Measurements from ENCODE around the gene CAPN12.

CAPN12 gene

GRCh38 chr19:38725469-38726283 lies 18.6 kb downstream of the CAPN12 start:
- DNase-seq (ENCODE audit: low read depth), result no peak

DNA sequence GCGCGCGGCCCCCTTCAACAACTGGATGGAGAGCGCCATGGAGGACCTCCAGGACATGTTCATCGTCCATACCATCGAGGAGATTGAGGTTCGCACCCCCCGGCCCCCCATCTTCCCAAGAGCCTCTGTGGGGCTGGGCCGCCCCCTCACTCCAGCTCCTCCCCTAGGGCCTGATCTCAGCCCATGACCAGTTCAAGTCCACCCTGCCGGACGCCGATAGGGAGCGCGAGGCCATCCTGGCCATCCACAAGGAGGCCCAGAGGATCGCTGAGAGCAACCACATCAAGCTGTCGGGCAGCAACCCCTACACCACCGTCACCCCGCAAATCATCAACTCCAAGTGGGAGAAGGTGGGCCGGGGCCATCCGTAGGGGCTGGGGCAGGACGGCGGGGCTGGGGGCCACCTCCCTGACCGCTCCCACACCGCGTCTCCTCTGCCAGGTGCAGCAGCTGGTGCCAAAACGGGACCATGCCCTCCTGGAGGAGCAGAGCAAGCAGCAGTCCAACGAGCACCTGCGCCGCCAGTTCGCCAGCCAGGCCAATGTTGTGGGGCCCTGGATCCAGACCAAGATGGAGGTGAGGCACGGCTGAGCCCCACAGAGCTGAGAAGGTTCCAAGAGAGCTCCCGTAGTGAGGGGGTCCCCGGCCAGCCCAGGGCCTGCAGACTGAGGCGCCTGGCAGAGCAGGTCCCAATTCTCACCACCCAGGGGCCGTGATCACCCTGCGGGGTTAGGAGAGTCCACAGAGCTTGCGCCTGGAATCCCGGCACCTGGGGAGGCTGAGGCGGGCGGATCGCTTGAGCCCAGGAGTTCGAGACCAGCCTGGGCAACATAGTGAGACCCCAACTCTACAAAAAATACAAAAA lies 20.1 kb downstream of the CAPN12 start:
- DNase-seq (ENCODE audit: low read depth), result no peak

DNA sequence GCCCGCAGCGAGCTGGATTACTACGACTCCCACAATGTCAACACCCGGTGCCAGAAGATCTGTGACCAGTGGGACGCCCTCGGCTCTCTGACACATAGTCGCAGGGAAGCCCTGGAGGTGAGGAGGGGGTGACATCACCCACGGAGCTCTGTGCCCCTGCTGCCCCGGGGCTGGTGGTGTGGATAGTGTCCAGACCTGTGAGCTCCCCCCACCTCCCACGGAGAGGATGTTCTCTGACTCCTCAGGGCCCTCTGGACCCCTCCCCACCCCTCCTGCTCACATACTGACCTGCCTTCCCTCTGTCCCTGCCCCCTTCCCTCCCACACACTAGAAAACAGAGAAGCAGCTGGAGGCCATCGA lies 20.7 kb downstream of the CAPN12 start:
- no peak for DNase-seq (ENCODE audit: low read depth)

DNA sequence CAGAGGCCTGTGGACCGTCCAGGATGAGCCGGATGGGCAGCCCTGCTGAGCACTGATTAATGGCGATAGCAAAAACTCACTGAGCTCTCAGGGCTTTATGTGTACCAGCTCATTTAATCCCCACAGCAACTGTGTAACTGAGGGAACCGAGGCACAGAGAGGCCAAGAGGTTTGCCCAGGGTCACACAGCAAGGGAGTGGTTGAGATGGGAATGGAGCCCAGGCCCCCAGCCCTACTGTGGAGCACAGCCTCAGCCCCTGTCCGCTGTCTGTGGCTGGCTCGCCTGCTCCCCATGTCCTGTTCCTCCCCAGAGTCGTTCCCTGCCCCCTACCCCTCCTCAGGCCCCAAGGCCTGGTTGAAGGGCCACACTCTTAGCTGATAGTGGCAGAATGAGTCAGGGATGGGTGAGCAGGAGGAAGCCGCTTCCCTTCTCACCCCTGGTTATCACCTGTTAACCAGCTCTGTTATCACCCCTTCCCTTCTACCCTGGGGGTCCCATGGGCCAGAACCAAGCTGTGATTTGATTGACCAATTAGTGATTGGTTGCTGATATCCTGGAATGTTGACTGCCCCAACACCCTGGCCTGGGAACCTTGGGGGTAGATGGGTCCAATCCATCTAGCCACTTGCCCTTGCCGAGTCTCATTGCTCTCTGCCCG lies 21.2 kb downstream of the CAPN12 start:
- DNase-seq (ENCODE audit: low read depth), result no peak

DNA sequence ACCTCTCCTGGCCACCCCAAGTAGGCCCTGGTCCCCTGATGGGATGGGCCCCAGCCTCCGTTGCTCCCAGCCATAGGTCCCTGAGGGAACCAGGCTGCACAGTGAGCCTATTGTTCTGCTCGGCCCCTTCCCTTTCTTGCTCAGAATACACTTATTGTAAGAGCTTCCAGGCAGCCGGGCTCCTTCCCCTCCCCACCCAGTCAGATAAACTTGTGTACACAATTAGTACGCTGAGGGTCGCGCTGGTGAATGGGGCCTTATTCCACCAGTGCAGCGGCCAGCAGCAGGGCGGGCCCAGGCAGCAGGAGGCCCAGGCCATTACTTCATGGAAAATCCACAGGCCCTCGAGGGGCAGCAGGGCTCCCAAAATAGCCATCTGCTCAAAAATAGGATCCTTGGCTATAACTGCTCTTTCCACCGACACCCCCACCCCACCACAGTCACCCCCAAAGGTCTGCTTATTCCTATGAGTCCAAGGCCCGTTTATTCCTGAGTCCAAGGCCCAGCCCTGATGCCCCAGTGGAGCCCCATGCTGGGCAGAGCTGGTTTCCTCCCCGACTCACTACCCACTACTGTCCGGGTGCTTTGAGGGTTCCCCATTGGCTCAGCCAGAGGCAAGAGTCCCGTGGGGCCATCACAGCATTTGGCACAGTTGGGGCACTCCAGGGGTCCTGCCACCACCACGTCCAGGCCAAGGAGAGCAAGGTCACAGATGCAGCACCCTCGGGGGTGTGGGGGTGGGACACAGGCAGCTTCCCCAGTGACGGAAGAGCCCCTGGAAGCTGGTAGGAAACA lies 22.1 kb downstream of the CAPN12 start:
- DNase-seq (ENCODE audit: low read depth), result no peak

DNA sequence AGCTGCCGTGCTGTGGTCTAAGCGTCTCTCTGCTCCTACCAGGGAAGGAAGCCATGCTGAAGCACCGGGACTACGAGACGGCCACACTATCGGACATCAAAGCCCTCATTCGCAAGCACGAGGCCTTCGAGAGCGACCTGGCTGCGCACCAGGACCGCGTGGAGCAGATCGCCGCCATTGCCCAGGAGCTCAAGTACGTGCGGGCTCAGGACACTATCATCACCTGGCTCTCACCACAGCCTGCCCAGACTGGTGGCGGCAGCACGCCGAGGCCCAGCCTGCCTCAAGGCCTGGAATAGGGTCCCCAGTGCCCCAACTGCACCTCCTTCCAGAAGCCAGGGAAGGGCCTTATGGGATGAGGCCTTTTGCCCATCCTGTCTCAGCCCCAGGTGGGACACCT lies 22.8 kb downstream of the CAPN12 start:
- DNase-seq (ENCODE audit: low read depth), result no peak

- no peak for DNase-seq (ENCODE audit: low read depth)
Measured at GRCh38 chr19:38720559-38721236, 23.6 kb downstream of the CAPN12 start.

DNA sequence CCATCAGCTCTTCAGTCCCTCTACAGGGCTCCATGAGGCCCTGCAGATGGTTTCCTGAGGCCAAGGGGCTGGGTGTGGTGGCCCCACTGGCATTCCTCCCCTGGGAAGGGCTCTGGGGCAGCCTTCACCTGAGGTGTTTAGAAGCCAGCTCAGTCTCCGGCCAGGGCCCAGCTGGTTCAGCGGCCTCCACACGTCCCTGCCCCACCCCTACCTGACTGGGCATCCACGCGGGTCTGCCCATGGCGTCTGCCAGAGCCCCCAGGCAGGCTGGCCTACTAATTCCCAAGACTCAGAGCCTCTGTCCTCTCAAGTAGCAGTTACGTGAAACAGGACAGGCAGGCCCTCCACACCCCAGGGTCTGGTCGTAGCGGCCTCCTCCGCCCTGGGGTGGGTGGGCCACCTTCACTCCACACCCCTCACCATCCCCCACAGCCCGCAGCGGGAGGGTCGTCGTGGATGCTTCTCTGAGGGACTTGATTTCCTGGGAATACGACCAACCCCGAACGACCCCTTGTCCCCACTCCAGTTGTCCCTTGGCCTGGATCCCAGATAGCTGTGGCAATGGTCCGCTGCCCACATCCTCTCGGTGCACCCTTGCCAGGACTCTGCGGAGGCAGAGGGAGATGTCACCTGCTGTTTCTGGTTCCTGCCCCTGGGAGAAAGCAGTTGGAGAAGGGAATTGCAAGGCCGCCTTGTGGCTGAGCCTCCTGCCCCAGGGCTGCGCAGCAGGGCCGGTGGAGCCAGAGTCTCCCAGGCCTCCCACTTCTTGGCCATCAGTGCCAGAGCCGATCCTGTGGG lies 24.3 kb downstream of the CAPN12 start:
- DNase-seq (ENCODE audit: low read depth), result no peak

- DNase-seq (ENCODE audit: low read depth), result no peak
Measured at GRCh38 chr19:38718747-38719543, 25.3 kb downstream of the CAPN12 start.

DNA sequence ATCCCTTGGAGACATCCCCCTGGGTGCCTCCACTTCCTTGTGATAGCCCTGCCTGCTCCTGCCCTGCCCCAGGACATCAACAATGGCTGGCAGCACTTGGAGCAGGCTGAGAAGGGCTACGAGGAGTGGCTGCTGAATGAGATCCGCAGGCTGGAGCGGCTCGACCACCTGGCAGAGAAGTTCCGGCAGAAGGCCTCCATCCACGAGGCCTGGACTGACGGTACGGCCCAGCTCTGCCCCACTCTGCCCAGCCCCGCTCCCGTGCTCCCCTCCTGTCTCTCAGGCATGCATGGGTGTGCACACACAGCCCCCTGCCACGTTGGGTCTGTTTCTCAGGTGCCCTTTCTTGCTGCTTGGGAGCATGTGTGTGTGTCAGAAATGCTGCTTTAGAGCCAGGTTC lies 26.4 kb downstream of the CAPN12 start:
- DNase-seq (ENCODE audit: low read depth), result no peak

GRCh38 chr19:38717051-38717450 lies 27.2 kb downstream of the CAPN12 start:
- no peak for DNase-seq (ENCODE audit: low read depth)

DNA sequence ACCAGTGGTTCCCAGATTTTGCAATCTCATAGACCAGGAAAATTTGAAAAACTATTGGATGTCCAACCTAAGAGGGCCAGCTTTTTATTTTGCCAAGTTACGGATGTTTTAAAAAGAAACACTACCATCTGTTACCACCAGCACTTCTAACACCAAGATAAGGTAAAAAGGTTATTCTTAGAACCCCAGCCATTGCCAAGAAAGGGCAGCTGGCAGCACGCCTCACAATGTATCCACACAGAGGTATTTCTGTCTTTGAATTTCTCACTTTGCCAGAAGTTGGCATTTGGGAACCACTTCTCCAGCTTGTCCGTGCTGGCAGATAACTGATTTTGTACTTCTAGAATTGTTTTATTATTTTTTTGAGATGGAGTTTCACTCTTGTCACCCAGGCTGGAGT lies 28.7 kb downstream of the CAPN12 start:
- DNase-seq (ENCODE audit: low read depth), result no peak

DNA sequence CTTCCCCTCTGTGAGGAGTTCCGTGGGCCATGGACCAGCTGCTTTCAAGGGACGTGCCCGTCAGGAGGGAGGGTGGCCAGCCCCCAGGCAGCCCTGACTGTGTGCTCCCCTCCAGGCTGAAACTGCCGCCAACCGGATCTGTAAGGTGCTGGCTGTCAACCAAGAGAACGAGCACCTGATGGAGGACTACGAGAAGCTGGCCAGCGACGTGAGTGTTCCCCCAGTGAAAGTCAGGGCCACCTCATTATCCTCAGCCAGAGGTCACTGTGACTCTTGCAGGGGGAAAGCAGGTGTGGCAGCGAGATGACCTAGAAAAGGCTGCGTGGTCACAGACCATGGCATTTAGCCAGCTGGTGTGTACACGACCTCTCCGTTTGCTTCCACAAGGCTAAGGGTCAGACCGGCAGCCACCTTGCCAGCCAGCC lies 29.9 kb downstream of the CAPN12 start:
- no peak for DNase-seq (ENCODE audit: low read depth)

DNA sequence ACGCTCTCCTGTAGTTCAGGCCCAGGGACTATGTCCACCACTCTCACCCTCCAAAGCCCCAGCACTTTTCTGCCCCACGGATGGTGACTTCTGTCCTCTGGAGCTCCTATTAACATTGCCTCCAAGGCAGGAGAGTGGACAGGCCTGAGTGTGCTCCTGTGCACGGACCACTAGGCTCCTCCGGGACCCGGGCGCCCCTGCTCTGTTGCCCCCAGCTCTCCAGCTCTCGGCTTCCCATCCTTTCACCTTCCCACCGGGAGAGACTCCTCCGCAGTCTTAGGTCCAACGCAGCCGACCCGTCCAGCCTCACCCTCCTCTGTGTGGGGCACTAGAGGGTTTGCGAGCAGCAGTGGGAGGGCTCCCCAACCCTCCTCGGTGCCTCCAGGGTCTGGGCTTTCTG lies 30.4 kb downstream of the CAPN12 start:
- no peak for DNase-seq (ENCODE audit: low read depth)

- DNase-seq (ENCODE audit: low read depth), result no peak
Measured at GRCh38 chr19:38713227-38713649, 31.0 kb downstream of the CAPN12 start.

DNA sequence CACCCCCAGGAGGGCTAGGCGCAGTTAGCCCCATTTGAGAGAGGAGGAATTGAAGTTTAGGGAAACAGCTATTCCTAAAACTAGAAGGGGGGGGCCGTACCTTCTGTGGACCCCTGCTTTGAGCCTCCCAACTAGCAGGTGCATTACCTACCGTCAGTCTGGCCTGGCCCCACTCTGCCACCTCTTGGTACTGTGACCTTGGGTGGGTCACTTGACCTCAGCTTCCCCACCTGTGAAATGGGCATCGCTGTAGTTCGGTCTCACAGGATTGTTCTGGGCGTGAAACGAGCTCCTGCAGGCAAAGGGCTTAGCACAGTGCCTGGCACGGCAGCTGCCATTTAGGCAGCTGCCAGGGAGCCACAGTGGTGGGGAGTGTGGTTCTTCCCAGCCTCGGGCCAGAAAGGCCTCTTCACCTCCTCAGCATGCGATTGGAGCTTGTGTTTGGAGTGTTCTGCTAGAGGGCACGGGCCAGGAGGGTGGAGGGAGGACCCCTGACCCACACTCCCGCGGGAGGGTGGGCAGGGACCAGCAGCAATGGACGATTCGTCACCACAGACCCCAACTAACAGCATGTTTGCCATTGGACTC lies 32.0 kb downstream of the CAPN12 start:
- no peak for DNase-seq (ENCODE audit: low read depth)

- DNase-seq (ENCODE audit: low read depth), result no peak
Measured at GRCh38 chr19:38711726-38712153, 32.5 kb downstream of the CAPN12 start.

DNA sequence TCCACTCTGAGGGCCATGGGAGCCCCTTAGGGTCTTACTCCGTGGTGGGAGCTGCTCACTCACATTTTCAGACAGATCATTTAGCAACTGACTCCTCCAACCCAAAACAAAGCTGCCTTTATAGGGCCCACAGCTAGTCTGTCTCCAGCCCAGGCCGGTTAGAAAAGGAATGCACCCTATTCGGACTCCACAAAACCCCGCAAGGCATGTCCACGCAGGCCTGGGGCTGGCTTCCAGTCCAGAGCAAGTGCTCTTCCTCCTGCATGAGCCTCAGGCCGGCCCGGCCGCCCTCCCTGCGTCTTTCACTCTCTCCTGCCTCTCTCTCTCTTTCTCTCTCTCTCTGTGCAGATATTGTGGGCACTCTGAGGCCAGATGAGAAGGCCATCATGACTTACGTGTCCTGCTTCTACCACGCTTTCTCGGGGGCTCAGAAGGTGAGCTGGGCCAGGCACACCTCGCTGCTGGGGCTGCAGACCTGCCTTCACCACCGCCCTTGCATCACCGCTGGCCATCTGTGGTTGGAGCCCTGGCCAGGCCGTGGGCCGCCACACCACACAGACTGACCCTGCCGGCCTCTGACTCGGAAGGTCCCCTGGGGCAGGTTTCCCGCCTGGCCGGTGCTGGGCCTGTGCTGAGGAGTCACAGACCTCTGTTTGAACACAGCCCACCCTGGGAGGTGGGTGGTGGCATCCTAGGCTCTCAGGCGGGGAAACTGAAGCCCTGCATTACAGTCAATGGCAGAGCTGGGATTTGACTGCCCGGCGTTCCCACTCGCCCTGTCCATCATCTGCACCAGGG lies 33.1 kb downstream of the CAPN12 start:
- DNase-seq (ENCODE audit: low read depth), result no peak

DNA sequence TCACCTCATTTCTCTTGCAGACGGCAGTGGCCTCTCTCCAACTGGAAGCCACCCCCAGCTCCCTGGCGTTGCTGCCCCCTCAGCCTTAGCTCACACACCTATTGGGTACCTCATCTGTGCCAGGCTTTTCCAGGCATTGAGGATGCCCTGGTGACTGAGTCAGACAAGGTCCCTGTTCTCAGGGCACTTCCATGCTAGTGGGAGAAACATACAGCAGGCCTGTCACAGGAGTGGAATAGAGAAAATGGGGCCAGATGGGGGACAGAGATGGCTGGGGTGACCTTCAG lies 33.9 kb downstream of the CAPN12 start:
- no peak for DNase-seq (ENCODE audit: low read depth)

Data from stimulated activated CD8-positive, alpha-beta memory T cell treated with anti-CD3 and anti-CD28 coated beads, Interleukin-4, amount 100 ng/mL, for 24 hours (primary cell).